ENCODE data around the gene GSTM4.
"Not testable (repeated sequence)": the region's sequence is repeated elsewhere in the genome, so short reads cannot be mapped to it uniquely, and the experiment has no call there.

Gene GSTM4

GRCh38 chr1:109652402-109652801, 3.5 kb upstream of the GSTM4 start:
- no peak overlapping the region for H3K4me3 Mint-ChIP-seq
- no peak overlapping the region for H3K27ac Mint-ChIP-seq (ENCODE audit: low read depth)
- no peaks in the 10 kb centered on the region for H3K9me3 Mint-ChIP-seq
- peaks cover 11% of the 10 kb centered on the region for H3K4me1 Mint-ChIP-seq
- peaks cover 8% of the 10 kb centered on the region for H3K36me3 Mint-ChIP-seq (ENCODE audit: insufficient read depth)
- peaks cover 17% of the 10 kb centered on the region for H3K27me3 Mint-ChIP-seq
- DNase-seq (ENCODE audit: low spot score in 2 of 2) (no peak), ATAC-seq (replicated peaks; ENCODE audit: extremely low read depth, poor library complexity, severe bottlenecking) (no peak)

- H3K27me3 Mint-ChIP-seq, result peaks cover 17% of the 10 kb centered on the region
- H3K36me3 Mint-ChIP-seq (ENCODE audit: insufficient read depth), result peaks cover 8% of the 10 kb centered on the region
- no peak for DNase-seq (ENCODE audit: low spot score in 2 of 2)
- H3K9me3 Mint-ChIP-seq, result no peaks in the 10 kb centered on the region
- H3K4me3 Mint-ChIP-seq, result no peak overlapping the region
- ATAC-seq (replicated peaks; ENCODE audit: extremely low read depth, poor library complexity, severe bottlenecking), result no peak
- no peak overlapping the region for H3K27ac Mint-ChIP-seq (ENCODE audit: low read depth)
- H3K4me1 Mint-ChIP-seq, result peaks cover 11% of the 10 kb centered on the region
Observed at GRCh38 chr1:109653306-109653705, 2.6 kb upstream of the GSTM4 start.

- H3K27me3 Mint-ChIP-seq, result peaks cover 17% of the 10 kb centered on the region
- no peak for DNase-seq (ENCODE audit: low spot score in 2 of 2)
- peaks cover 11% of the 10 kb centered on the region for H3K4me1 Mint-ChIP-seq
- H3K4me3 Mint-ChIP-seq, result no peak overlapping the region
- H3K36me3 Mint-ChIP-seq (ENCODE audit: insufficient read depth), result peaks cover 8% of the 10 kb centered on the region
- H3K9me3 Mint-ChIP-seq, result no peaks in the 10 kb centered on the region
- no peak for ATAC-seq (replicated peaks; ENCODE audit: extremely low read depth, poor library complexity, severe bottlenecking)
- H3K27ac Mint-ChIP-seq (ENCODE audit: low read depth), result no peak overlapping the region
Observed at GRCh38 chr1:109654519-109654918, 1.4 kb upstream of the GSTM4 start.

- DNase-seq (ENCODE audit: low spot score in 2 of 2), result no peak
- no peak for ATAC-seq (replicated peaks; ENCODE audit: extremely low read depth, poor library complexity, severe bottlenecking)
- Mint-ChIP-seq H3K27me3 (no peaks in the 10 kb centered on the region), H3K9me3 (no peaks in the 10 kb centered on the region), H3K27ac (ENCODE audit: low read depth) (no peak overlapping the region), H3K36me3 (ENCODE audit: insufficient read depth) (peaks cover 8% of the 10 kb centered on the region), H3K4me3 (peak overlapping the region; percentile 93), H3K4me1 (peaks cover 11% of the 10 kb centered on the region)
Observed at GRCh38 chr1:109657395-109657794, 1.5 kb downstream of the GSTM4 start.

- Mint-ChIP-seq H3K36me3 (ENCODE audit: insufficient read depth) (peaks cover 8% of the 10 kb centered on the region), H3K9me3 (no peaks in the 10 kb centered on the region), H3K4me3 (no peak overlapping the region), H3K4me1 (peaks cover 11% of the 10 kb centered on the region), H3K27me3 (no peaks in the 10 kb centered on the region), H3K27ac (ENCODE audit: low read depth) (no peak overlapping the region)
- ATAC-seq (replicated peaks; ENCODE audit: extremely low read depth, poor library complexity, severe bottlenecking) (no peak), DNase-seq (ENCODE audit: low spot score in 2 of 2) (no peak)
Observed at GRCh38 chr1:109657970-109658369, 2.1 kb downstream of the GSTM4 start.

- H3K4me1 Mint-ChIP-seq, result peaks cover 11% of the 10 kb centered on the region
- H3K27me3 Mint-ChIP-seq, result no peaks in the 10 kb centered on the region
- no peak overlapping the region for H3K27ac Mint-ChIP-seq (ENCODE audit: low read depth)
- no peak for ATAC-seq (replicated peaks; ENCODE audit: extremely low read depth, poor library complexity, severe bottlenecking)
- DNase-seq (ENCODE audit: low spot score in 2 of 2), result no peak
- no peak overlapping the region for H3K4me3 Mint-ChIP-seq
- peaks cover 8% of the 10 kb centered on the region for H3K36me3 Mint-ChIP-seq (ENCODE audit: insufficient read depth)
- no peaks in the 10 kb centered on the region for H3K9me3 Mint-ChIP-seq
Observed at GRCh38 chr1:109658533-109659042, 2.7 kb downstream of the GSTM4 start.

GRCh38 chr1:109659145-109659544, 3.2 kb downstream of the GSTM4 start:
- Mint-ChIP-seq H3K36me3 (ENCODE audit: insufficient read depth) (peaks cover 8% of the 10 kb centered on the region), H3K27ac (ENCODE audit: low read depth) (no peak overlapping the region), H3K27me3 (no peaks in the 10 kb centered on the region), H3K4me1 (peaks cover 11% of the 10 kb centered on the region), H3K9me3 (no peaks in the 10 kb centered on the region), H3K4me3 (no peak overlapping the region)
- peak in 1 of 2 donors; percentile 2 for DNase-seq (ENCODE audit: low spot score in 2 of 2)
- no peak for ATAC-seq (replicated peaks; ENCODE audit: extremely low read depth, poor library complexity, severe bottlenecking)

- no peak for ATAC-seq (replicated peaks; ENCODE audit: extremely low read depth, poor library complexity, severe bottlenecking)
- H3K4me3 Mint-ChIP-seq, result no peak overlapping the region
- peaks cover 11% of the 10 kb centered on the region for H3K4me1 Mint-ChIP-seq
- H3K9me3 Mint-ChIP-seq, result no peaks in the 10 kb centered on the region
- H3K36me3 Mint-ChIP-seq (ENCODE audit: insufficient read depth), result peaks cover 8% of the 10 kb centered on the region
- H3K27me3 Mint-ChIP-seq, result no peaks in the 10 kb centered on the region
- no peak overlapping the region for H3K27ac Mint-ChIP-seq (ENCODE audit: low read depth)
- no peak for DNase-seq (ENCODE audit: low spot score in 2 of 2)
Observed at GRCh38 chr1:109659997-109660690, 4.2 kb downstream of the GSTM4 start.

- not testable (repeated sequence) for H3K27me3 Mint-ChIP-seq; DNase-seq (ENCODE audit: low spot score in 2 of 2)
Observed at GRCh38 chr1:109660691-109661026, 4.8 kb downstream of the GSTM4 start.

GRCh38 chr1:109661391-109661790, 5.5 kb downstream of the GSTM4 start:
- Mint-ChIP-seq H3K27ac (ENCODE audit: low read depth) (no peak overlapping the region), H3K9me3 (no peaks in the 10 kb centered on the region), H3K36me3 (ENCODE audit: insufficient read depth) (peaks cover 2% of the 10 kb centered on the region), H3K4me3 (no peak overlapping the region), H3K4me1 (peaks cover 2% of the 10 kb centered on the region), H3K27me3 (no peaks in the 10 kb centered on the region)
- ATAC-seq (replicated peaks; ENCODE audit: extremely low read depth, poor library complexity, severe bottlenecking) (no peak), DNase-seq (ENCODE audit: low spot score in 2 of 2) (no peak)

More at GRCh38 chr1:109660691-109661026, 4.8 kb downstream of the GSTM4 start:
- H3K4me3 Mint-ChIP-seq; H3K4me1 Mint-ChIP-seq; H3K27ac Mint-ChIP-seq (ENCODE audit: low read depth); H3K36me3 Mint-ChIP-seq (ENCODE audit: insufficient read depth); H3K9me3 Mint-ChIP-seq; ATAC-seq (replicated peaks; ENCODE audit: extremely low read depth, poor library complexity, severe bottlenecking): not testable (repeated sequence)

GRCh38 chr1:109664671-109665070, 8.8 kb downstream of the GSTM4 start:
- DNase-seq (ENCODE audit: low spot score in 2 of 2) (no peak), ATAC-seq (replicated peaks; ENCODE audit: extremely low read depth, poor library complexity, severe bottlenecking) (no peak)
- no peak overlapping the region for H3K27ac Mint-ChIP-seq (ENCODE audit: low read depth)
- H3K4me3 Mint-ChIP-seq, result no peak overlapping the region
- H3K4me1 Mint-ChIP-seq, result no peaks in the 10 kb centered on the region
- H3K9me3 Mint-ChIP-seq, result no peaks in the 10 kb centered on the region
- no peaks in the 10 kb centered on the region for H3K27me3 Mint-ChIP-seq
- H3K36me3 Mint-ChIP-seq (ENCODE audit: insufficient read depth), result no peaks in the 10 kb centered on the region

- no peaks in the 10 kb centered on the region for H3K27me3 Mint-ChIP-seq
- no peak within 1 kb of the TSS for H3K27ac Mint-ChIP-seq (ENCODE audit: low read depth)
- ATAC-seq (replicated peaks; ENCODE audit: extremely low read depth, poor library complexity, severe bottlenecking) (peak; percentile 84), DNase-seq (ENCODE audit: low spot score in 2 of 2) (peak in 1 of 2 donors; percentile 15)
- no peaks in the 10 kb centered on the region for H3K36me3 Mint-ChIP-seq (ENCODE audit: insufficient read depth)
- no peaks in the 10 kb centered on the region for H3K9me3 Mint-ChIP-seq
- H3K4me3 Mint-ChIP-seq, result peak within 1 kb of the TSS; percentile 43
- H3K4me1 Mint-ChIP-seq, result no peaks in the 10 kb centered on the region
Observed at GRCh38 chr1:109667452-109668122, 11.7 kb downstream of the GSTM4 start, which contains the start of gene GSTM2. TSS of gene GSTM2 (plus strand) at chr1:109668057. CDS start at chr1:109668116, 59 bp downstream.

Data from central memory CD8-positive, alpha-beta T cell (primary cell).